ENCODE data around the gene STOML1. TPM values are rescaled to one million over a fixed set of nuclear protein-coding genes. Genes with fewer than 3 reads are reported as not detected.
"Not testable (repeated sequence)": the region's sequence is repeated elsewhere in the genome, so short reads cannot be mapped to it uniquely, and the experiment has no call there.

Gene STOML1
- total RNA-seq, 1 experiment from 2014 or later, result 29.9 TPM

DNA sequence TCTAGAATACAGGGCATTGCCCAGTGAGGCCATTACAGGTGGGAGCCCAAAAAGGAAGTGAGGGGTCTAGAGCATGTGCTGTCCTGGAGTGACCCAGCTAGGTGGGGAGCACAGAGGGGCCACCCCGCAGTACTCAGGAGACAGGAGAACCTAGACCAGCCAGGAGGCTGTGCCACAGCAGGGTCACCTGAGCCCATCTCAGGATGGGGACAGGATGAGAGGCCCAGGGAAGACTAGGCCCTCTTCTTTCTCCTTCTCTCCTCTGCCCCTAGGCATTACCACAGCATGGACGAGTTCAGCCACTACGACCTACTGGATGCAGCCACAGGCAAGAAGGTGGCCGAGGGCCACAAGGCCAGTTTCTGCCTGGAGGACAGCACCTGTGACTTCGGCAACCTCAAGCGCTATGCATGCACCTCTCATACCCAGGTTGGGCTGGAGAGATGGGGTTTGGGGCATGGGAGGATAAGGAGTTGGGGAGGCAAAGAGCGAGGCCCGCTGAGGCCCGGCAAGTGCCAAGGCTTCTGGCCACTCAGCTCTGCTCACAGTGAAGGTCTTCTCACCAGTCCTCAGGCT is 45.2 kb downstream of the STOML1 start:
- no peak for DNase-seq (ENCODE audit: low read depth)

DNA sequence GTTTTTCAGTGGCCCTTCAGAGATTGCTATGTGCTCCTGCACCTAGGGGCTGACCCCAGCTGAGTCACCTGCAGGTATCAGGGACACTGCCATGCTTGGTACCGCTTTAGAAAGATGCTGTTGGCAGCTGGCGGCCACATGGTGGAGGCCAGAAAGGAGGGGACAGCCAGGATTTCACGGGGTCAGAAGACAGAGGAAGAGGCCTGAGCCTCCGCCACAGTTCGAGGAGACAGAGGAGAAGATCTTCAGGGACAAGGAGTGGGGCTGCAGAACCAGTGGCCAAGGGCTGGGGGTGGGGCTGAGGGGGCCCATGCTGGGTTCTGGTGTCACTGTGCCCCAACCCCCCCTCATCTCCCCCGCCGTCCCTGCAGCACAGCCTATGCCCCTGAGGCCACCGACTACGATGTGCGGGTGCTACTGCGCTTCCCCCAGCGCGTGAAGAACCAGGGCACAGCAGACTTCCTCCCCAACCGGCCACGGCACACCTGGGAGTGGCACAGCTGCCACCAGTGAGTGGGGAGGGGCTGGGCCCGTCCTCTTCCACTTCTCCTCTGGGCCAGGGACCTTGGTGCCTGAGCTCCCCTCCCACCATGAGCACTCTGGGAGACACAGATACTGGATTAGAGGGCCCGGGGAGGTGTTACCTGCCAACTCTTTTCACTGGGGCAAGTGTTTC is 45.9 kb downstream of the STOML1 start:
- DNase-seq (ENCODE audit: low read depth), result no peak

DNA sequence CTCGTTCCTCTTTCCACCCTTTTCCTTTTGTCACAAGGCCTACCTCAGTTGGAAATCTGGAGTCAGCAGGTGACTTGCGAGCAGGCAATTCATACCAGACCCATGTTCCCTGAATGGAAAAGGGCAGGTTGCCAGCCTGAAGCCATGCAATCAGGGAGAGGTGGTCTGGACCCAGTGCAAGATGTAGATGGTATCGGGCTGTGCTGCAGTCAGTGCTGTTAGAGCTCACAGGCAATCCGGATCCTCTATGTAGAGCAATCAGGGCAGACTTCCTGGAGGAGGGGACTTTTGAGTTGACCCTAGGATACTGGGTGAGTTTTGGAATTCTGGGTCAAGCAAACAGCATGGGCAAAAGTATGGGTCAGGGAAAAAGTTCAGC is 47.0 kb downstream of the STOML1 start:
- DNase-seq (ENCODE audit: low read depth), result no peak

DNA sequence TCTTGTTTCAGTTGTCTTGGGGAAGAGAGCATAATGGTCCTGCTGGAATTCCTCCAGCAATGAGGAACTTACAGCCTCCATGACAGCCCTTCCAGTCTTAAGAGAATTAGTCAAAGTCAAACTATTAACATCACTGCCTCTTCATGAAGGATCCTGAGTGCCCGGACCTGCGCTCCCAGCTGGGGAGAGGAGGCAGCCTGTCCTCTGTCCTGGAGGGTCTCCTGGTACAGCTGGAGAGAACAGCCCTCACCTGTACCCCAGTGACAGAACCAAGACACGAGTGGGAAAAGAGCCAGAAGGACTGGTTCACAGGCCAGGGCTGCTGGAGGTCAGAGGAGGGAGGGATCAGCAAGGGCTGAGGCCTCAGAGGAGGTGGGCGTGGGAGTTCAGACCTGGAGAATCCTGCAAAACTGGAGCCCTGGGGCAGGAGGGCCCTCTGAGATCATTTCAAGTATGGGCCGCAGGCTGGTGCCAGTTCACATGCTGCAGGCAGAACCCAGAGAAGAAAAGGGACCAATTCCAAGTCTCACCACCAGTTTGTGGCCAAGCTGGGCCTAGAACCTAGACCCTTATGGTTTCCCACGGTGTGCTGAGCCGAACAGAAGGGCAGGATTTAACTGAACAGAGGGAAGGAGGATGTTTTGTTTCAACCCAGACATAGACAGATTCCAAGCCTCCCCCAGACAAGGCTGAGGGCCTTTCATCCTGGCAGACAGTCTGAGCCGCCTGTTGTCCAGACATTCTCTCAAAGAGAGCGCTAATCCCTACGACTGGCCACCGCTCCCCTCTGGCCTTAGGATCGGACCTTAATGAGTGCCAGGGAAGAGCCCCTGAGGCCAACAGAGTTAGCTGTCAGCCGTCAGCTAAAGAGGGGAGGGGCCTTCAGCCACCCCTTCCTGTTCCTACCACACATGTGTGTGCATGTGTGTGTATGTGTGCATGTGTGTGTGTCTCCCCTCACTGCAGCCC is 47.6 kb downstream of the STOML1 start:
- no peak for DNase-seq (ENCODE audit: low read depth)

DNA sequence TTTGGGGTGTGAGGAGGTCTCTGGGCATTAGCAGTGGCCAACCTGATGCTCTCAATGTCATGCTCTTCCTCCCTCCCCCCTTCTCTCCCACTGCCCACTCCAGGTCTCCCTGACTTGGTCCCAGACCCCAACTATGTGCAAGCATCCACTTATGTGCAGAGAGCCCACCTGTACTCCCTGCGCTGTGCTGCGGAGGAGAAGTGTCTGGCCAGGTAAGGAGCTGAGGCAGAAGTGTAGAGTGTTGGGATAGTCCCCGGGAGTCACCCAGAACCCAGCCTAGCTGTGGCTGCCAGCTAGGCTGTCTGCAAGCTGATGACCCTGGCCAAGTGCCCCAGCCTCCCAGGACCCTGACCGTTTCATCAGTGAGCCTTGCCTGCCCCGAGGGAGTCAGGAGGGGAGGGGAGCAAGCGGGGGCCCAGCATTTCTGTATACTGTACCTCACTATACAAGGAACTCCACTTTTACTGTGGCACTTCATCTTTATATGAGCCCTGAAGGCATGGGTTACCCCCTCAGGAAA is 49.3 kb downstream of the STOML1 start:
- DNase-seq (ENCODE audit: low read depth), result no peak

DNA sequence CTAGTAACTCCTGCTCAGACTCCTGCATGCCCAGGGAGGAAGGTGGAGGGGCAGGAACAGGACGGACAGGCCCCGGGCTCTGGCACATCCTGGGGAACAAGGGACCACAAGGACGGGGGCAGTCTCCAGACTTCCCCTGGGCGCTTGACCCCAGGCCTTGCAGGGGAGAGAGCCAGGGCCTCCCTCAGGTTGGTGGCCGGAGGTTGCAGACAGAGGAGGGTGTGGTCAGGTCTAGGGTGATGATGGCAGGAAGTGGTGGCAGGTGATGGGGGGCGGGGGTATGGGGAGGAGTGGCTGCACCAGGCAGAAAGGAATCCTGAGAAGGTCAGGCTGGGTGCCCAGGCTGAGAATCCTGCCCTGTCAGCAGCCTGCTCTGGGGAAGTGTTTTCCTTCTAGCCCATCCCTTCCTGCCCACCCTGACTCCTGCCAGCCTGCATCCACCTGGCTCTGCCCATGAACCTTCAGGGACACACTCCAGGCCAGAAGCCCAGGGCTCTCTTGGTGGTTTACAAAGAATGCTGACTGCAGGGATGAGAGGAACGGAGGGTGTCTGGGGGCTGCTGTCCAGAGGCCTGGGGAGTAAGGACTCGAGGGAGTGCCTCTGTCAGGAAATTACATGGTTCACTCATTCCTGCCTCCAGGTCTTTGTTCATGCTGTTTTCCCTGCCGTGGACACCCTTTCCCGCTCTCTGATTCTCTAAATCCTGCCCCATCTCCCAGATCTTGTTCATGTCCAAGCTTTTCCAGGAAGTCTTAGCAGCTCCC is 50.0 kb downstream of the STOML1 start:
- no peak for DNase-seq (ENCODE audit: low read depth)

DNA sequence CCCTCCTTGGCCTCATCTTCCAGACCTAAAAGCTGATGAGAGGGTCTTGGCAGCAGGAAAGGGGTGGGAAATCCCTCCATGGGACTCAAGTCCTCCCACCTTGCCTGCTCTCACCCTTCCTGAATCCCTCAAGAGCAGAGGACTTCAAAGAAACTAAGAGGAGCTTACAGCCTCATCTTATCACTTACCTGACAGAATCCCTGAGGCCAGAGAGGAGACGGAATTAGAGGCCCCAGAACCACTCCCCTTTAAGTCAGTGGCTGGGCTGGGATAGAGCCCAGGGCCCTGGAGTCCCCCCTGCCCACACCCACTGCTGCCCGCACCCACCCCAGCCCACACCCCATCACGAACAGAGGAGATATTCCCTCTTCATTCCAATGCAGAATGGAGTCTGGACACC is 50.6 kb downstream of the STOML1 start:
- no peak for DNase-seq (ENCODE audit: low read depth)

DNA sequence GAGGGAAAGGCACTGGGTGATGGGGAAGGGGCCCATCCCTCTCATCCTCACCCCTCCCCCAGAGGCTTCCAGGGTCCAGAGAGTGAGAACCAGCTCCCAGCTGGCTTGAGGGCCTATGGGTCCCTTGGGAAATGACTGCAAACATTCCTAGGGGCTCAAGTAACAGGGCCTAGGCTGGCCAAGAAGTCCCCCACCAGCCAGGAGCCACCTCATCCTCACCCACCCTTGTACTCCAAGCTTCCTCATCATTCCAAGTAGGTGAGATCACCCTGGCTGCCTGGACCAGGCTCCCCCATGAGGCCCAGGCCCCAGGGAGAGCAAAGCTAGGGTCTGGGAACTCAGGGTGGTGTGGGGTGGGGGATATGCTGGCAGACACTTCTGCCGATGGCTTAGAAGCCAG is 51.1 kb downstream of the STOML1 start:
- DNase-seq (ENCODE audit: low read depth), result peak; percentile 94

DNA sequence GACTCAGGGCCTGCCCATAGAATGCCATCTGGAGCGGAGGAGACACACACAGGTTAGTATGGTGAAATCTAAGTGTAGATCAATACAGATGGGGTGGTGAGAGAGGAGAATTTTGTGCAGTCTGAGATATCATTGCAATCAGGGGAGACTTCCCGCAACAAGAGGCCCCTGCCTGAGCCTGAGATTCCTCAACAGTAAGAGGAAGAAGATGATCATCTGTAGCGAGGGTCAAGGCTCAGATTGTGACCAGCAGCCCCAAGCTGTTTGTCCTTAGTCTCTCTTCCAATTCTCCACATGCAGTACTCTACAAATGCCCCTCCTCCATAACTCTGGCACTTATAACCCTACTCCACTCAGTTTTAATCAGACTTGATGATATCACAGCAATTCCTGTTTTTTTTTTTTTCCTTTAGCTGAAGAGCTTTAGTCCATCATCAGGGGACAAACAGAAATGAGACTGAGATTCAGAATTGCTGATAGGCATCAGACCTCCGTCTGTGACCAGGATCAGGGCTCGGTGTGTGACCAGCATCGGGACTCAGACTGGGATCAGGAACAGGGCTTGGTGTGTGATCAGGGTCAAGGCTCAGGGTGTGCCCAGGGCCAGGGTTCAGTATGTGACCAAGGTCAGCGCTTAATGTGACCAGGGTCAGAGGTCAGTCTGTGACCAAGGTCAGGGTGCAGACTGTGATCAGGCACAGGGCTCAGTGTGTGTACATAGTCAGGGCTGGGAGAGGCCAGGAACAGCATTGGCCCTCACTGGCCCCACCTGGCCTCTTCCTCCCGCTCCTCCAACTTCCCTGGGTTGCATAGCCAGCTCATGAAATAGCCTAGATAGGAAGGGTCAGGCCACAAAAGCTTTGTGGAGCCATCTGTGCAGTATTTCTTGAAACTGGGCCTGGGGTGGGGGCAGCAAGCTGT is 51.8 kb downstream of the STOML1 start:
- DNase-seq (ENCODE audit: low read depth), result no peak

DNA sequence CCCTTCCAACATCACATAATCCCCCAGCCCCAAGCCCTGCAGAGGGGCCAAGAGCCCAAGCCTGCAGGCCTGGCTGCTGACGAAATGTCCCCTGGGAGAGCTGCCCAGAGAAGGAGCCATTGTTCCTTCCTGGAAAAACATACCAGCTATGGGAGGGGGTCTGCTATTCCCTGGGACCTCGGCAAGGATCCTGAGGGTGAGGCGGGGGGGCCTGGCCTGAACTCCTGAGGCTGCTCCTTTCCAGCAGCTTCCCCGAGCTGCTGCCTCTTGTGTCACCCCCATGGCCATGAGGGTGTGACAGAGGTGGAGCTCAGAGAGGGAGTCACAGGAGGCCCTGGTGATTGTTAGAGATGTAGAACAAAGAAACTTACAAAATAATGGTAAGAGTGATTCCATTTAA is 53.0 kb downstream of the STOML1 start:
- DNase-seq (ENCODE audit: low read depth), result no peak

DNA sequence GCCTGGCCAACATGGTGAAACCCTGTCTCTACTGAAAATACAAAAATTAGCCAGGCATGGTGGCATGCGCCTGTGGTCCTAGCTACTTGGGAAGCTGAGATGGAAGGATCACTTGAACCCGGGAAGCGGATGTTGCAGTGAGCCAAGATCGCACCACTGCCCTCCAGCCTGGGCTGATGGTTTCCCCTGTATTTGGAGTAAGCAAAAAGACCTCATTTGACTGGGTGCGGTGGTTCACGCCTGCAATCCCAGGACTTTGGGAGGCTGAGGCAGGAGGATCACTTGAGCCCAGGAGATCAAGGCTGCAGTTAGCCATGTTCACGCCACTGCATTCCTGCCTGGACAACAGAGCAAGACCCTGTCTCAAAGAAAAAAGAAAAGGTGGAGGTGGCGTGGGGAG is 53.6 kb downstream of the STOML1 start:
- not testable (repeated sequence) for DNase-seq (ENCODE audit: low read depth)

DNA sequence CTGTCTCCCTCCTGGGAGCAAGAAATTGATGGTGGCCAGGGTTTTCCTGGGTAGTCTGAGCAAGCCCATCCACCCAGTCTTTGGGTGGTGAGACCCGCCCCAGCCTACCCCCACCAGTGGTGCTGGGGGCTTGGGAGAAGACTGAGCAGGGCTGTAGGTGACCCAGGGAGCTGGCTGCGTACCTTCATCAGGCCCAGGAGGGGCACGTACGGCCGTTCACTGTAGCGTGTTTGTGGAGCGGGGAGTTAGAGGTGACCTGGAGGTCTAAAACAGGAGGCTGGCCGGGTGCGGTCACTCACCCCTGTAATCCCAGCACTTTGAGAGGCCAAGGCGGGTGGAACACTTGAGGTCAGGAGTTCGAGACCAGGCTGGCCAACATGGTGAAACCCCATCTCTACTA is 54.4 kb downstream of the STOML1 start:
- no peak for DNase-seq (ENCODE audit: low read depth)

DNA sequence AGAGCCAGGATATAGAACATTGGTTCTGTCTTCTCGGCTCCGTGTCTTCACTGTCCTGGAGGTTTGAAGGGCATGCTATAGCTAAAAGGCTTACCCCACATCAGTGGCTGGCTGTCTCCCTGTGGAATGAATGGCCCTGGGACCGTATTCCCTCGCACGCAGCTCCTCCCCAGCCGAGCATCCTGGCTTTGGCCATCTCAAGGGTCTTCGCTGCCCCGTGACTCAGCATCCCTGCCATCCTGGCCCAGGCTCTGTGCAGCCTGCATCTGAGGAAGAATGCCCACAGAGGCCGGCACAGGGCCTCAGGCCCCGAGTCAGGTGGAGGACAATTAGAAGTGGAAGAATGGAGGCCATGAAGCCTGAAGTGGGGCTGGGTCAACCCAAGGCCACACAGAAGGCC is 54.8 kb downstream of the STOML1 start:
- DNase-seq (ENCODE audit: low read depth), result no peak

DNA sequence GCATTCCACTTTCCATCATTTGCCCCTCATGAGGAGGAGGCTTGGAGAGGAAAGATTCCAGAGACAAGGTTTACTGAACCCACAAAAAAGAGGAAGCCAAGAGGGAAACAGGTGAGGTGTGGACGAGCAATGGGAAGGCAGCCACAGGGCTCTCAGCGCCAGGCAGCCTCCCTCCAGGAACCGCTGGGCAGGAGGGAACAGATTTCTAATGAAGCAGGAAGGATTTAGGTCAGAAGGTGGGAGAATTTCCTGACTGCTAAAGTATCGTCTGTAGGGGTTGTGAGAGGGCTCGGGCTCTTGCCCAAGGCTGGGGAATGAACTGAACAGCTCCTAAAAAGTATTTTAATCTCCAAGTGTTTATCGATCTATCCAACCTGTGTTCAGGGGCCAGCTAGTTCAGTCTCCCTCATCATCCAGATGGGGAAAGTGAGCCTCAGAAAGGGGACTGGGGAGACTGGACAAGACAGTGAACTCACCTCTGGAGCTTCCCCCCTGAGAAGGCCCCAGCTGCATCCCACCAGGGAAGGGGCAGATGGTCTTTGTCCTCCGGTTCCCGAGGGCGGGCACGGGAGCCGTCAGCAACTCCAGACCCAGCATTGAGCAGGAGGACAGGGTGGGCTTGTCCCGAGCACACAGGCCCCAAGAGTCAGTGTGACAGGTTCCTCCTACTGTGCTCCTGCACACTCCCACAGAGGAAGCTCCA is 55.4 kb downstream of the STOML1 start:
- no peak for DNase-seq (ENCODE audit: low read depth)

DNA sequence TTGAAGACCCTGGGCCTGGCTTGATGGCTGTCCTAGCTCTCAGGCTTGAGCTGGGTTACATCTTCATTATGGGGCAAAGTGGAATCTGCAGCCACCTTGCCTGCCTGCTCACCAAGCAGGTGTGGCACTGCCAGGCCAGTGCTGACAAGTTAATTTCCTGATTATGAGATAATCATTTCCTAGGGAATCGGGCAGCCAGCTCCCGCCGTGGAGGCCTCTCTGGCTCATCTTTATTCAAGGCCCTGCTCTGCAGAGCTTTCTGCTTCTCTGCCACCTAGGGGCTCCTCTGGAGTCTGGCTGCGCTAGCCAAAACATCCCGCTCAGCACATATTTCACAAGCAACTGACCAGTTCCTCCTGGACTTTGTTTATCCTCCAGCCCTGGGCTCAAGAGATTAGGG is 55.9 kb downstream of the STOML1 start:
- DNase-seq (ENCODE audit: low read depth), result no peak

DNA sequence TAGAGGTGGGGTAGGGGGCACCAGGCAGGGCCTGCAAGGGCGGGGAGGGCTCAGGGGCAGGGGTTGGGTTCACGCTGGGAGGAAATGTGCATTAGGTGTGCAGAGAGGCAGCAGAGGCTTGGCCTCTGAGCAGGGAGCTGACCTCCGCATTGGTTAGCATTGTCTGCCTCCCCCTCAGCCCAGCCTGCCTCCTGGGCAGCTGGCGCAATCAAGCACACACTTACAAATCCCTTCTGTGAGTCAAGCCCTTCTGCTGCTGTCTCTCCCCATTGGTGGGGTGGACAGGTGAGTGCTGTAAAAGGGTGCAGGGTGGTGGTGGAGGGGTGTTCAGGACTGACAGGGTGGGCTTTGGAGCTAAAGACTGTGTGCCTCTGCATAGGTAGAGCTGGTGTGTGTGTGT is 56.5 kb downstream of the STOML1 start:
- DNase-seq (ENCODE audit: low read depth), result peak; percentile 54

DNA sequence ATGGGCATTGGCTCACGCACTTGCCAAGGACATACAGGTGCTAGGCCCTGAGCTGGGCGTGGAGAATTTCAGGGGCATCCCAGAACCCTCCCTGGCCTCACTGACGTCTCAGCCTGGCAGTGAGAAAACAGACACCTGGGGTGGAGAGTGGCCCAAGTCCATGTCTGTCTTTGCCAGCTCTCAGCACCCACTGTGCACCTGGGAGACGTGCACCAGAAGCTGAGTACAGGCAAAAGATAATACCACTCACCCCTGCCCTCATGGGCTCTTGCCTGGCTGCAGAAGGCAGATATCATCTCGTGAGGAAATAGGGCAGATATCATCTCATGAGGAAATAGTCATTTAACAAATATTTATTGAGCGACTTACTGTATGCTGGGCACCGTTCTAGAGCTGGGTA is 57.8 kb downstream of the STOML1 start:
- no peak for DNase-seq (ENCODE audit: low read depth)

DNA sequence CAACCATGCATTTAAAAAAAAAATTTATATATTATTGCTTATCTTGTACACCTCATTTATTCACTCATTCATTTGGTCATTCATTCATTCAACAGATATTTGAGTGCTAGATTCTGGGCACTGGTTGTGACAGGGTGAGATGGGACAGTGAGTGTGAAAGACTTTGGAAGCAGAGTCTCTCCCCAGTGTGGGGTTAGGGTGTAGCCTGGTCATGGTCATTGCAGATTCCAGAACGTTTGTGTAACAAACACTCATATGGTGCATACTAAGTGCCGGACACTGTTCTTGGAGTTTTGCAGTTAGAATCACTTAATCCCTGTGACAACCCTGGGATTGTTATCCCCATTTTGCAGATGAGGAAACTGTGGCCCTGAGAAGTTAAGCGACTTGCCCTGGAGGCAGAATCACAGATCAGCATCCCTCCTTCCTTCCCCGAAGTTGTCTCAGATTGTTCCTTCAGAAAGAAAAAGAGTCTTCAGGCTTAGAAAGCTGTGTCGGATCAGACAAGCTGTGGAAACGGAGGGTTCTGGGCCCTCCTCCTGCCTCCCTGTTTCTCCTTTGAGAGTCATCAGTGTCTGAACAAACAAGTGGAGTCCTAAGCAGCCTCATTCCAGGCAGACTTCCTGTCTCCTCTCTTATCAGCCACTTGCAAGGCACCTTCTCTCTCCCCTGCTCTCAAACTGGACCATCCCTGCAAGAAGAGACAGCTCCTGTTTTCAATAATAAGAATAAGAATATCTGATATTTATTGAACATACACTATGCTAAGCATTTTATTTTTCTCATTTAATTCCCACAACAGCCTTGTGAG is 59.5 kb downstream of the STOML1 start:
- DNase-seq (ENCODE audit: low read depth), result no peak

DNA sequence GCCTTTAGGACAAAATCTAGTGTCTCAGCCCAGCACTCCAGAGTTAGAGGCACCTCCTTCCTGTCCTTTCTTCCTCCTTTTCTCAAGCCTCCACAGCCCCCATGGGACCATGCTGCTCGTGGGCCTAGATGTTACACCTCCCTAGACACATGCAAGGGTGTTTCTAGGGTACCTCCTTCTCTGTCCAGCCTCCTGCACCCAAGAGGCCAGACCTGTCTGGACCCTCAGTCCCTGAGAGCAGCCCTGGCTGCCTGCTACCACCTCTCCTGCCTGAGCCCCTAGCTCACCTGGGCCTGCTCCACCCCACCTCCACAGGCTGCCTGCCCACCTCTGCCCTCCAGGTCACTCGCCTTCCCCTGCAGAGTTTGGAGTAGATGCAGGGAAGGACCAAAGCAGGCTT is 60.7 kb downstream of the STOML1 start:
- no peak for DNase-seq (ENCODE audit: low read depth)

Measured in LHCN-M2 (cell line).